Stimulated activated CD4-positive, alpha-beta T cell treated with anti-CD3 and anti-CD28 coated beads, Interleukin-2, amount 100 ng/mL, for 24 hours (primary cell): Measurements from ENCODE around the gene ITFG2.
"Not testable (repeated sequence)": the region's sequence is repeated elsewhere in the genome, so short reads cannot be mapped to it uniquely, and the experiment has no call there.

Experiments
- DNase-seq, 2 donors: peaks; one replicate each; pipeline ENCODE4 v3.0.0-alpha.2; 2020

ITFG2 gene

DNA sequence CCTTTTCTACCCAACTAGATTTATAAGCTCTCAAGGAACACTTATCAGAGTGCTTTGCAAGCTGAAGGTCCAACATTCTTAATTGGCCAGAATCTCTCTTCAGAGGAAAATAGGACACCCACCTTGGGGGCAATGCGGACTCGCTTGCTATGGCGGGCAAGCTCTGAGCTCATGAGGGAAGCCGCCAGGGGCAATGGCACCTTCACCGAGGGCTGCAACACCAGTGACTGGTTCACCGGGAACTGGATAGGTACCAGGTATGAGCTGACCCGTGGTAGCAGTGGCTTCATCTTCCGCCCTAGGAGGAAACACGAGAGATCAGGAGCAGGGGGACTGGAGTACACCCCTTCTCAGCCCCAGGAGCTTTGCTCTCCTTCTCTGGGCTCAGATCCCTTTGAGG, 51.7 kb downstream of the ITFG2 start:
- DNase-seq = no peak

DNA sequence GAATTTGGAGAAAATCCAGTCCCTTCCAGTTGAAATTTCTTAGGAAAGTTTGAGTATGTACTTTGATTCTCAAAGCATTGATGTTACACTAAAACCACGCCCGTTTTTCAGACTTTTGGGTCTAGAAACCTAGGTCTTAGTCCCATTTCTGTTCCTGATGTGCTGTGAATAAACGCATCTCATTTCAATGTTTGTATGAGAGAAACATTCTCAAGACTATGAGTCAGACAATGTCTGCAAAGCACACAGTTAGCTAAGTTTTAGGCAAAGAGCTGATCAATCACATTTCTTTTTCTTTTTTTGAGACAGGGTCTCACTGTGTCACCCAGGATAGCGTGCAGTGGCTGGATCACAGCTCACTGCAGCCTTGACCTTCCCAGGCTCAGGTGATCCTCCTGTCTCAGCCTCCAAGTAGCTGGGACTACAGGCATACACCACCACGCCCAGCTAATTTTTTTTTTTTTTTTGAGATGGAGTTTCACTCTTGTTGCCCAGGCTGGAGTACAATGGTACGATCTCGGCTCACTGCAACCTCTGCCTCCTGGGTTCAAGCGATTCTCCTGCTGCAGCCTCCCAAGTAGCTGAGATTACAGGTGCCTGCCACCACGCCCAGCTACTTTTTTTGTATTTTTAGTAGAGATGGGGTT, 56.6 kb downstream of the ITFG2 start:
- DNase-seq = not testable (repeated sequence)
